Mesenchymal stem cell (in vitro differentiated cells and primary cell): ENCODE data around the gene UBE2E1.

Experiments used
- DNase-seq: peaks from one replicate; pipeline ENCODE4 v3.0.0-alpha.2; 2013
- H2AFZ ChIP-seq: one replicate; pipeline ENCODE4 v1.6.1; 2013; ENCODE audit warnings: low read depth, mild to moderate bottlenecking, control low read depth, inconsistent platforms, low read length, moderate library complexity
- H2AK5ac ChIP-seq: 2 replicates; pipeline ENCODE4 v1.6.1; 2013; ENCODE audit warnings: low read length, moderate library complexity, mild to moderate bottlenecking, inconsistent platforms; ENCODE audit not compliant: severe bottlenecking
- H2BK120ac ChIP-seq: one replicate; pipeline ENCODE4 v1.6.1; 2013; ENCODE audit warnings: low read depth, mild to moderate bottlenecking, inconsistent platforms, low read length, moderate library complexity
- H2BK12ac ChIP-seq, 2 experiments: one replicate each; pipeline ENCODE4 v1.6.1; 2013; ENCODE audit warnings: inconsistent platforms in 2 of 2, low read length in 2 of 2, mild to moderate bottlenecking in 2 of 2, moderate library complexity in 2 of 2, control low read depth in 1 of 2
- H2BK15ac ChIP-seq: one replicate; pipeline ENCODE4 v1.6.1; 2013; ENCODE audit warnings: mild to moderate bottlenecking, low read depth, inconsistent platforms; ENCODE audit not compliant: poor library complexity, severe bottlenecking
- H2BK5ac ChIP-seq: 2 replicates; pipeline ENCODE4 v1.6.1; 2013; ENCODE audit warnings: low read depth, mild to moderate bottlenecking, low read length, control low read depth, inconsistent platforms; ENCODE audit not compliant: poor library complexity, severe bottlenecking
- H3K14ac ChIP-seq, 2 experiments: one replicate each; pipeline ENCODE4 v1.6.1; 2013; ENCODE audit warnings: inconsistent platforms in 2 of 2, low read length in 2 of 2, control low read depth in 1 of 2, mild to moderate bottlenecking in 1 of 2, moderate library complexity in 1 of 2
- H3K18ac ChIP-seq, 2 experiments: one replicate each; pipeline ENCODE4 v1.6.1; 2013; ENCODE audit warnings: inconsistent platforms in 2 of 2, low read length in 2 of 2, control low read depth in 1 of 2, low read depth in 1 of 2, mild to moderate bottlenecking in 1 of 2
- H3K23ac ChIP-seq, 2 experiments: one replicate each; pipeline ENCODE4 v1.6.1; 2013; ENCODE audit warnings: inconsistent platforms in 2 of 2, low read length in 2 of 2, mild to moderate bottlenecking in 2 of 2, moderate library complexity in 2 of 2, control low read depth in 1 of 2
- H3K27ac ChIP-seq: 2 replicates; pipeline ENCODE4 v1.5.1; 2013; ENCODE audit warnings: mild to moderate bottlenecking, moderate library complexity, low read length, control low read depth, inconsistent platforms; ENCODE audit not compliant: poor library complexity, severe bottlenecking
- H3K27me3 ChIP-seq, 2 experiments: 2 replicates each; pipeline versions ENCODE4 v1.6.1 to v1.7.0; 2013; ENCODE audit warnings: low read length in 2 of 2, mild to moderate bottlenecking in 2 of 2, moderate library complexity in 2 of 2, control low read depth in 1 of 2, inconsistent platforms in 1 of 2; ENCODE audit not compliant: control insufficient read depth in 1 of 2, insufficient read depth in 1 of 2
- H3K36me3 ChIP-seq, 2 experiments: 2 replicates each; pipeline versions ENCODE4 v1.6.1 to v1.7.0; 2013; ENCODE audit warnings: low read length in 2 of 2, control low read depth in 1 of 2, inconsistent platforms in 1 of 2, low read depth in 1 of 2, mild to moderate bottlenecking in 1 of 2; ENCODE audit not compliant: insufficient read depth in 2 of 2, control insufficient read depth in 1 of 2
- H3K4ac ChIP-seq, 2 experiments: one replicate each; pipeline ENCODE4 v1.6.1; 2013; ENCODE audit warnings: inconsistent platforms in 2 of 2, low read length in 2 of 2, mild to moderate bottlenecking in 2 of 2, moderate library complexity in 2 of 2, control low read depth in 1 of 2, low read depth in 1 of 2
- H3K4me1 ChIP-seq: 2 replicates; pipeline ENCODE4 v1.6.1; 2013; ENCODE audit warnings: low read depth, low read length, control low read depth; ENCODE audit not compliant: control insufficient read depth, insufficient read depth
- H3K4me2 ChIP-seq: 2 replicates; pipeline ENCODE4 v1.6.1; 2013; ENCODE audit warnings: low read length, mild to moderate bottlenecking, inconsistent platforms; ENCODE audit not compliant: poor library complexity, severe bottlenecking
- H3K4me3 ChIP-seq, 2 experiments: 2 replicates each; pipeline versions ENCODE4 v1.5.1 to v1.7.0; 2013; ENCODE audit warnings: low read length in 2 of 2, mild to moderate bottlenecking in 2 of 2, control low read depth in 1 of 2, low read depth in 1 of 2; ENCODE audit not compliant: insufficient read depth in 1 of 2
- H3K79me1 ChIP-seq: replicated peaks from 2 replicates; pipeline ENCODE4 v1.6.1; 2013; ENCODE audit warnings: mild to moderate bottlenecking, control low read depth, low read length, inconsistent platforms; ENCODE audit not compliant: poor library complexity, severe bottlenecking
- H3K9ac ChIP-seq: 2 replicates; pipeline ENCODE4 v1.7.0; 2013; ENCODE audit warnings: mild to moderate bottlenecking, low read length, moderate library complexity
- H3K9me3 ChIP-seq: 2 replicates; pipeline ENCODE4 v1.7.0; 2013; ENCODE audit warnings: mild to moderate bottlenecking, low read length; ENCODE audit not compliant: control insufficient read depth
- H4K8ac ChIP-seq: one replicate; pipeline ENCODE4 v1.6.1; 2013; ENCODE audit warnings: inconsistent platforms, mild to moderate bottlenecking, low read length, moderate library complexity
- H4K91ac ChIP-seq: one replicate; pipeline ENCODE4 v1.6.1; 2013; ENCODE audit warnings: mild to moderate bottlenecking, low read length, inconsistent platforms
- WGBS: methylation state at CpG from one replicate; pipeline ENCODE4 v1.1.7; 2013; ENCODE audit warnings: mixed read lengths; 5-methylcytosine and 5-hydroxymethylcytosine counted together

The UBE2E1 gene

DNA sequence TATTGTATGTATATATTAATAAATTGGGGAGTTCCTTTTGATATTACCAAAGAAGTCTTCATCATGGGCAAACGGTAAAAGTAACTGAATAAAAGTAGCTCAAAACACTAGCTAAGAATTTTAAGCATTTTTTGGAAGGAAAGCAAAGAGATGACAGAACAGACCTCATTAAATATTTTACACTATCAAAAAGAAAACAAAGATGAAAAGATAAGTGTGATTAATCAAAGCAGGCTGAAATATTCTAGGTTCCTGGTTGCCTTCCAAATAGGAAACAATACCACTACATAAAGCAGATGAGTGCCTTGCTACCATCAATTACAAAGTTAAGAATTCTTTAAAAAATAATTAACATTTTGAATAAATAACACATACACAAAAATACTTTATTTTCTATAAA, 107.4 kb downstream of the UBE2E1 start:
- Histone ChIP-seq H3K4me1 (no peaks in the 10 kb centered on the region), H2BK12ac (no peak overlapping the region), H3K18ac (no peak overlapping the region), H2AK5ac (no peak overlapping the region), H2BK5ac (no peak overlapping the region), H3K23ac (no peak overlapping the region), H2BK15ac (no peak overlapping the region), H3K9me3 (no peaks in the 10 kb centered on the region), H3K79me1 (peaks cover 9% of the 10 kb centered on the region), H3K4me2 (no peak overlapping the region), H3K36me3 (peaks cover 11 to 31% of the 10 kb centered on the region in 2 experiments), H3K14ac (no peak overlapping the region), H3K4me3 (no peak overlapping the region), H3K27ac (no peak overlapping the region), H3K9ac (no peak overlapping the region), H3K4ac (no peak overlapping the region), H2BK120ac (no peak overlapping the region), H3K27me3 (no peaks in the 10 kb centered on the region), H2AFZ (no peak overlapping the region), H4K91ac (no peak overlapping the region), H4K8ac (no peak overlapping the region)
- DNase-seq = no peak
- WGBS = no CpG with 5 or more reads among the region's 1 CpG

- Histone ChIP-seq H2BK120ac (no peak overlapping the region), H2BK15ac (no peak overlapping the region), H2BK5ac (no peak overlapping the region), H3K4me1 (no peaks in the 10 kb centered on the region), H4K8ac (no peak overlapping the region), H2BK12ac (no peak overlapping the region), H3K79me1 (peaks cover 9% of the 10 kb centered on the region), H2AK5ac (no peak overlapping the region), H3K9me3 (no peaks in the 10 kb centered on the region), H3K27me3 (no peaks in the 10 kb centered on the region), H2AFZ (no peak overlapping the region), H3K27ac (no peak overlapping the region), H3K36me3 (peaks cover 8 to 31% of the 10 kb centered on the region in 2 experiments), H3K18ac (no peak overlapping the region), H3K4me3 (no peak overlapping the region), H3K4me2 (no peak overlapping the region), H4K91ac (no peak overlapping the region), H3K9ac (peak overlapping the region; percentile 97), H3K14ac (no peak overlapping the region), H3K4ac (no peak overlapping the region), H3K23ac (no peak overlapping the region)
- WGBS = 100% methylated on average over 1 of the region's 3 CpGs
- no peak for DNase-seq
Measured at GRCh38 chr3:23913873-23914743, 108.4 kb downstream of the UBE2E1 start.

DNA sequence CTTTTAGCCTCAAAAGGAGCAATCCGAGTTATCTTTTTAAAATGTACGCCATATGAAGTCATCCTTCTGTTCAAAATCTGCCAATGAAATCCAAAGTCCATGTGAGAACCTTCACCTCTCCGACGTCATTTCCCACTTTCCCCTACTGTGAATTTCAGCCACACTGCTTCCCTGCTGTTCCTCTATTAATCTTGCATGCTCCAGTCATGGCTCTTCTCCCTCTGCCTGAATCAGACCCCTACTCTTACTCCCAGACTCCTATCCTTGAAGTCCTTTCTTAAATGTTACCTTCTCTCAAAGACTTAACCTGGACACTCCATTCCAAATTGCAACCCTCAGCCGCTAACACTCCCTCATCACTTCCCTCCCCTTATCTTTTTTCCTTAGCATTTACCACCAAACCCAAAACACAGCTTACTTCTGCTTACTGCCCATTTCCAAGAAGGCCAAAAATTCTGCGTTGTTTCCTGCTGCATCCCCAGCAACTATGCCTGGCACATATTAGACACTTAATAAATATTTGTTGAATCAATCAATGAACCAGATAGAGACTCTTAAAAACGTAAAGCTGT, 109.9 kb downstream of the UBE2E1 start:
- Histone ChIP-seq H2BK5ac (no peak overlapping the region), H3K79me1 (peaks cover 11% of the 10 kb centered on the region), H2AK5ac (no peak overlapping the region), H3K36me3 (peaks cover 2 to 32% of the 10 kb centered on the region in 2 experiments), H2BK120ac (no peak overlapping the region), H3K23ac (no peak overlapping the region), H3K4ac (no peak overlapping the region), H3K4me2 (peak overlapping the region; percentile 70), H3K4me1 (no peaks in the 10 kb centered on the region), H3K27ac (peak overlapping the region; percentile 29), H3K18ac (no peak overlapping the region), H3K27me3 (no peaks in the 10 kb centered on the region), H2BK15ac (no peak overlapping the region), H4K8ac (no peak overlapping the region), H3K9me3 (no peaks in the 10 kb centered on the region), H4K91ac (no peak overlapping the region), H2BK12ac (no peak overlapping the region), H3K9ac (peak overlapping the region; percentile 97), H3K14ac (peak overlapping the region in 1 of 2 experiments; percentile 20), H2AFZ (no peak overlapping the region), H3K4me3 (peak overlapping the region in 1 of 2 experiments; percentile 92)
- DNase-seq = peak; percentile 63
- WGBS = 48% methylated on average over 6 of the region's 7 CpGs

DNA sequence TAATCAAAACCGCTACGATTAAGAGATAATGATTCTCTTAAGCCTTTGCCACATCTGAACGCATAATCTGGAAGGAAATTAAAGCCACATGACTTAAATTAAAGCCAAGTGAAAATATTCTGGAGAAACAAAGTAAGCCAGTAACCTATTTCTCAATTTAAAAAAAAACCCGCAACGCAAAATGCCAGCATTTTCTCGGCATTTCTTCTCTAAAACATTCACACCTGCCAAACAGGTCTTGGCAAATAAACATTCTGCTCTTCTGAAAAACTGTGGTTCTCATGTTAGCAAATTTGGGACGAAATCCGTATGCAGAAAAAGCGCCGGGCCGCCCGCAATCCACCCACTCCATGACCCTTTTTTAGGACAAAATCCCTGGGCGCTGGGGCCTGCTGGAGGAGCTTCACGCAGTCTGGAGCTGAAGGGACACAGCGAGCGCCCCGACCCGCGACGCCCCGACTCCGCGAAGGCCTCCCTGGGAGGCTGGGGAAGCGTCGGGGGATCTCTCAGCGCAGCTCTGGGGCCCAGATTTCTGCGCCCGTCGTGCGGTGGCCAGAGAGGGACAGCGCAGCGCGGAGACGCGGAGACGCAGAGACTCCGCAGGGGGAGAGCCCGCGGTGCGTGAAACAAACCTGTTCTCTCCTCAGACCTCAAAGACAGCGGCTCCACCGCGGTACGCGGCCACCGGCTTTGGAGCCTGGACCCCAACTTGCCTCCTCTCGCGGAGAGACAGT, 110.6 kb downstream of the UBE2E1 start:
- Histone ChIP-seq H2BK120ac (no peak overlapping the region), H3K36me3 (peaks cover 0 to 34% of the 10 kb centered on the region in 2 experiments), H3K27me3 (no peaks in the 10 kb centered on the region), H3K79me1 (peaks cover 10% of the 10 kb centered on the region), H3K14ac (peak overlapping the region in 1 of 2 experiments; percentile 86), H3K4me3 (peak overlapping the region; percentile 70 to 92), H3K18ac (peak overlapping the region; percentile 11 to 86), H2BK12ac (peak overlapping the region in 1 of 2 experiments; percentile 10), H3K4ac (peak overlapping the region in 1 of 2 experiments; percentile 81), H3K9ac (peak overlapping the region; percentile 97), H2AFZ (peak overlapping the region; percentile 75), H3K4me1 (no peaks in the 10 kb centered on the region), H2AK5ac (no peak overlapping the region), H2BK15ac (no peak overlapping the region), H3K9me3 (no peaks in the 10 kb centered on the region), H3K4me2 (peak overlapping the region; percentile 72), H3K27ac (peak overlapping the region; percentile 56), H2BK5ac (no peak overlapping the region), H4K91ac (no peak overlapping the region), H4K8ac (peak overlapping the region; percentile 29), H3K23ac (peak overlapping the region in 1 of 2 experiments; percentile 75)
- WGBS = 3% methylated on average over 48 of the region's 48 CpGs
- DNase-seq = no peak
